ENCODE data around the gene MED6.

GRCh38 chr14:70635971-70636595 is 35.6 kb upstream of the MED6 start:
- TF ChIP-seq POLR2A (IDR thresholded peaks at IDR 0.05), result no peak
- no peak for TF ChIP-seq CTCF (IDR thresholded peaks at IDR 0.05)
- no peak for TF ChIP-seq POLR2AphosphoS5 (IDR thresholded peaks at IDR 0.05)

Measured in breast epithelium (tissue), 3 donors.